Activated CD4-positive, alpha-beta T cell treated with anti-CD3 and anti-CD28 coated beads for 36 hours (primary cell): ENCODE results near the gene TMEM94. TPM values are rescaled to one million over a fixed set of nuclear protein-coding genes. Genes with fewer than 3 reads are reported as not detected.

Experiments
- ATAC-seq: fragments of 200-7000 bp; cut with Tn5 transposase; one replicate; pipeline ENCODE4 v1.10.0; 2021; ENCODE audit warnings: mild to moderate bottlenecking, moderate library complexity
- CTCF ChIA-PET: fragments of 350-600 bp; sonication (Branson Sonifier 250); formaldehyde crosslinking; loops from one replicate; lab custom pipeline; 2021; ENCODE audit warnings: antibody characterized with exemption; lab: Charles Lee
- POLR2A ChIA-PET: fragments of 350-600 bp; sonication (Branson Sonifier 250); formaldehyde crosslinking; loops from one replicate; lab custom pipeline; 2021; ENCODE audit warnings: antibody characterized with exemption, inconsistent platforms; lab: Charles Lee
- DNase-seq: peaks from one replicate; pipeline ENCODE4 v3.0.0-alpha.2; 2020
- H3K27ac Mint-ChIP-seq: one replicate; pipeline ENCODE4 v1.8.0; 2021; ENCODE audit warnings: mixed read lengths
- H3K27me3 Mint-ChIP-seq: one replicate; pipeline ENCODE4 v1.8.0; 2021; ENCODE audit warnings: mixed read lengths
- H3K36me3 Mint-ChIP-seq: one replicate; pipeline ENCODE4 v1.8.0; 2021; ENCODE audit warnings: low read depth, mixed read lengths
- H3K4me1 Mint-ChIP-seq: one replicate; pipeline ENCODE4 v1.8.0; 2021; ENCODE audit warnings: mixed read lengths
- H3K4me3 Mint-ChIP-seq: one replicate; pipeline ENCODE4 v1.8.0; 2021; ENCODE audit warnings: mild to moderate bottlenecking, moderate library complexity, mixed read lengths
- H3K9me3 Mint-ChIP-seq: one replicate; pipeline ENCODE4 v1.8.0; 2021; ENCODE audit warnings: low read depth, mixed read lengths
- intact Hi-C, 2 experiments: fragments of 100-400 bp; cut with DNase I in 1 of 2; cut with micrococcal nuclease in 1 of 2; formaldehyde crosslinking; loops; one replicate each; pipeline versions ENCODE4 v1.14.2 to v1.15.1; 2022 to 2024; cut with DNase I, micrococcal nuclease
- total RNA-seq, 2 experiments: library from RNA; stranded (reverse); gene quantifications; one replicate each; pipeline ENCODE4 v1.2.3, GENCODE V29; 2021

TMEM94 gene
- total RNA-seq, 2 experiments from 2014 or later: 51.4 to 62.5 TPM

DNA sequence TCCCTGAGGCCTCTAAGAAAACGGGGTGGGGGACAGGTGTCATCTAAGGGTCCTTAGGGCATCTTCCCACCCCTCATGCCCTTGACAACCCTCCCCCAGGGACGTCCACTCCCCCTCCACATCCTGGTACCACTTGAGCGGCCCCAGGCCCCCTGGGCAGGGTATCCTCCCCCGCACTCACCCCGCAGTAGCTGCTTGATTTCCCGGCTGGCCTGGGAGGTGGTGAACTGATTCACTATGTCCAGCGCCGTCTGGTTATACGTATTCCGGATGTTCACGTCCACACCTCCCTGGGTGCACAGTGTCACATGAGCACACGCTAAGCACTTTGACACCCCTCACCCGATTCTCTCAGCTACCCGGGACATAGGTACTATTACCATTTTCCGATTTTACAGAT, 49.2 kb downstream of the TMEM94 start:
- ChIA-PET POLR2A (no interaction called here), CTCF (no interaction called here)
- no peak overlapping the region for H3K4me3 Mint-ChIP-seq

GRCh38 chr17:75506134-75506533, 49.7 kb downstream of the TMEM94 start:
- DNase-seq (no peak), ATAC-seq (no peak)
- no peaks in the 10 kb centered on the region for H3K9me3 Mint-ChIP-seq
- no peaks in the 10 kb centered on the region for H3K4me1 Mint-ChIP-seq
- H3K4me3 Mint-ChIP-seq: no peak overlapping the region
- ChIA-PET POLR2A (no interaction called here), CTCF (no interaction called here)
- no peaks in the 10 kb centered on the region for H3K27me3 Mint-ChIP-seq
- intact Hi-C loops: no loop called here
- no peaks in the 10 kb centered on the region for H3K36me3 Mint-ChIP-seq
- H3K27ac Mint-ChIP-seq: no peak overlapping the region

More for the DNA sequence above, 49.2 kb downstream of the TMEM94 start:
- ATAC-seq (no peak), DNase-seq (no peak)
- no peaks in the 10 kb centered on the region for H3K9me3 Mint-ChIP-seq
- intact Hi-C loops: no loop called here
- no peaks in the 10 kb centered on the region for H3K27me3 Mint-ChIP-seq
- H3K36me3 Mint-ChIP-seq: no peaks in the 10 kb centered on the region
- H3K27ac Mint-ChIP-seq: no peak overlapping the region
- no peaks in the 10 kb centered on the region for H3K4me1 Mint-ChIP-seq

- H3K4me1 Mint-ChIP-seq: no peaks in the 10 kb centered on the region
- no peak overlapping the region for H3K4me3 Mint-ChIP-seq
- H3K27ac Mint-ChIP-seq: no peak overlapping the region
- no peaks in the 10 kb centered on the region for H3K9me3 Mint-ChIP-seq
- DNase-seq (no peak), ATAC-seq (no peak)
- intact Hi-C loops: no loop called here
- ChIA-PET POLR2A (no interaction called here), CTCF (interaction anchor here (0.5 kb wide), 1 partner anchor 434 kb away, joined by 3 read pairs; no protein-coding TSS in a partner anchor)
- no peaks in the 10 kb centered on the region for H3K27me3 Mint-ChIP-seq
- no peaks in the 10 kb centered on the region for H3K36me3 Mint-ChIP-seq
Observed at GRCh38 chr17:75506888-75507287, 50.5 kb downstream of the TMEM94 start.

DNA sequence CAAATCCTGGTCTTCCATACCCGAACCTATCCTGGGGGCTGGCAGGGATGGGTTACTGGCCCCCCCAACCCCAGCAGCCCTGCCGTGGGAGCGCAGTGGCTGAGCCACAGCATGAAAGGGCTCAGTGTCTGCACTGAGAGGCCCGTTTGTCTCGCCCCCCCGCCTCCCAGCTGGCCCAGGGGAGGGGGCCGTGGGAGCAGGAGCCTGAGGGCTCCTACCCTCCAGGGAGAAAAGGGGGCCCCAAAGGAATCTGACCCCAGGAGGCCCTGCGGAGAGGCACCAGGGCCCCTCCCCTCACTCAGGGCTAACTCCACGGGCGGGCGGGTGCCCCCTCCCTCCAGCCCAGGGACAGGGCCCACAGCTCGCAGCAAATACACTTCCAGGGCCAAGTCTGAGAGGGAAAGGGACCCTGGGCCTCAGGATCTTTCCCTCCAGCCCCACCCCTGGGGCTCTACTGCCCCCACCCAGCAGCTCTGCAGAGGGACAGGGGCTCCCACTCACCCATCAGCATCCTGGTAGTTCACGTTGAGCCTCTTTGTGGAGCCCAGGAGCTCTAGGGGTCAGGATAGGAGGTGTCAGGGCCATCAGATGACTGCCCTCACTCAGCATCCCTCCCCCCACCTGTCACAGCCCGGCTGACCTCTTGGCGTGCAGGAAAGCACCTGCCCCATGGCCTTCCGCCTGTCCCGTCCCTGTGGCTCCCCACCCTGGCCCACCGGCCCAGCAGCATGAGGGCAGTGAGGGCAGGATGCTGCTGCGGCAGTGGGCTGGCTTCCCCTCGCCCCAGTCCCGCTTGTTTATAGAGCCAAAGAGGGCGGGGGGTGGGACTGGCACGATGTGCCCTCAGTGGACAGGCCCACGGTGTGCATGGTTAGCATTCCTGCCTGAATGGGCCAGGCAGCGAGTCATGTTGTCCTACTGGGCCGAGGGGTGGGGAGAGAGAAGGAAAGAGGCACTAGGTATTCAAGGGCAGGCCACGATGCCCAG, 51.6 kb downstream of the TMEM94 start:
- intact Hi-C loops: no loop called here
- H3K27me3 Mint-ChIP-seq: no peaks in the 10 kb centered on the region
- H3K4me3 Mint-ChIP-seq: no peak overlapping the region
- H3K27ac Mint-ChIP-seq: no peak overlapping the region
- H3K4me1 Mint-ChIP-seq: no peaks in the 10 kb centered on the region
- ATAC-seq (no peak), DNase-seq (no peak)
- ChIA-PET CTCF (interaction anchor here (0.8 kb wide), 1 partner anchor 361 kb away, joined by 3 read pairs; no protein-coding TSS in a partner anchor), POLR2A (interaction anchor here (0.8 kb wide), 1 partner anchor 245 kb away, joined by 3 read pairs; no protein-coding TSS in a partner anchor)
- H3K36me3 Mint-ChIP-seq: no peaks in the 10 kb centered on the region
- no peaks in the 10 kb centered on the region for H3K9me3 Mint-ChIP-seq

DNA sequence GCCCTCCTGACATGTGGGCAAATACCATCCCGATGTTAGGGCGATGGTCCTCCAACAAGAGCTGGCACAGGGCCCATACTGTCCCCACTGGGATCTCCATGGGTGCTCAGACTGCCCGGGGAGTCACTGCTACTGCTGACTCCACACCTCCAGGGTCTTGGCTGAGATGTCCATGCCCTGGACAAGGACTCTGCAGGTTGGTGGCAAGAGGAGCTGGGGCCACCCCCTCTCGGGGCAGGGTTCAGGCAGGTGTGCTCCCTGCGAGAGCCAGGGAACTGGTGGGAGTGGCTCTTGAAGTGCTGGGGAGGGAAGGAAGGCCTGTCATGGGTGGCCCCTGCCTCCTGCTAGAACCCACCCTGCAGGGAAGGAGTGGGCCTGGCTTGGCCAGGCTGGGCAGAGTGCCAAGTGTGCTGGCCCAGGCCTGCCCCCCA, 52.5 kb downstream of the TMEM94 start:
- H3K36me3 Mint-ChIP-seq: no peaks in the 10 kb centered on the region
- H3K27me3 Mint-ChIP-seq: peaks cover under 1% of the 10 kb centered on the region
- CTCF ChIA-PET: interaction anchor here (0.5 to 0.8 kb wide), 3 partner anchors 97 to 446 kb away, joined by 3 read pairs; no protein-coding TSS in a partner anchor
- ATAC-seq (no peak), DNase-seq (no peak)
- H3K27ac Mint-ChIP-seq: no peak overlapping the region
- H3K9me3 Mint-ChIP-seq: no peaks in the 10 kb centered on the region
- POLR2A ChIA-PET: interaction anchor here (0.8 kb wide), 1 partner anchor 246 kb away, joined by 3 read pairs; no protein-coding TSS in a partner anchor
- no peak overlapping the region for H3K4me3 Mint-ChIP-seq
- H3K4me1 Mint-ChIP-seq: no peaks in the 10 kb centered on the region
- intact Hi-C loops: no loop called here

- ChIA-PET POLR2A (no interaction called here), CTCF (interaction anchor here (0.5 to 0.7 kb wide), 3 partner anchors 22 to 447 kb away, joined by 3 read pairs; no protein-coding TSS in a partner anchor)
- no peak for DNase-seq
- H3K36me3 Mint-ChIP-seq: no peaks in the 10 kb centered on the region
- H3K9me3 Mint-ChIP-seq: no peaks in the 10 kb centered on the region
- intact Hi-C loops: loop anchor here in 1 of 2 experiments (10.0 kb wide), 1 partner anchor 245 kb away; the partner anchor contains the start of genes GGA3 and MRPS7
- H3K4me3 Mint-ChIP-seq: no peak overlapping the region
- no peak overlapping the region for H3K27ac Mint-ChIP-seq
- peaks cover 3% of the 10 kb centered on the region for H3K27me3 Mint-ChIP-seq
- no peaks in the 10 kb centered on the region for H3K4me1 Mint-ChIP-seq
- ATAC-seq: no peak
Observed at GRCh38 chr17:75509528-75510258, 53.3 kb downstream of the TMEM94 start.

DNA sequence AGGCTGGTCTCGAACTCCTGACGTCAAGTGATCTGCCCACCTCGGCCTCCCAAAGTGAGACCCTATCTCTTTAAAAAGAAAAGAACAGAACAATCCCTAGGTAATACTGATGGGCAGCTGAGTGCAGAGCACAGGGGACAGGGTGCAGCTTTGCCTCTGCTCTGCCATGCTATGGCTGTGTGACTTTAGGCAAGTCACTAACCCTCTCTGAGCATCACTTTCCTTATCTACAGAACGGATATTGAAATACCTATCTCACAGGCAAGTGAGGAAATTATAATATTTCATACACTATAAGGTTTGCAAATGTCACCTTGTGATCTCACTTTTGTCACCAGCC, 54.8 kb downstream of the TMEM94 start:
- Mint-ChIP-seq H3K27ac (no peak overlapping the region), H3K36me3 (no peaks in the 10 kb centered on the region), H3K9me3 (no peaks in the 10 kb centered on the region), H3K4me3 (no peak overlapping the region), H3K27me3 (peaks cover 3% of the 10 kb centered on the region), H3K4me1 (no peaks in the 10 kb centered on the region)
- DNase-seq (no peak), ATAC-seq (no peak)
- ChIA-PET POLR2A (no interaction called here), CTCF (interaction anchor here (0.6 kb wide), 1 partner anchor 138 kb away, joined by 3 read pairs; no protein-coding TSS in a partner anchor)
- intact Hi-C loops: loop anchor here in 1 of 2 experiments (10.0 kb wide), 1 partner anchor 246 kb away; the partner anchor contains the start of genes GGA3 and MRPS7

DNA sequence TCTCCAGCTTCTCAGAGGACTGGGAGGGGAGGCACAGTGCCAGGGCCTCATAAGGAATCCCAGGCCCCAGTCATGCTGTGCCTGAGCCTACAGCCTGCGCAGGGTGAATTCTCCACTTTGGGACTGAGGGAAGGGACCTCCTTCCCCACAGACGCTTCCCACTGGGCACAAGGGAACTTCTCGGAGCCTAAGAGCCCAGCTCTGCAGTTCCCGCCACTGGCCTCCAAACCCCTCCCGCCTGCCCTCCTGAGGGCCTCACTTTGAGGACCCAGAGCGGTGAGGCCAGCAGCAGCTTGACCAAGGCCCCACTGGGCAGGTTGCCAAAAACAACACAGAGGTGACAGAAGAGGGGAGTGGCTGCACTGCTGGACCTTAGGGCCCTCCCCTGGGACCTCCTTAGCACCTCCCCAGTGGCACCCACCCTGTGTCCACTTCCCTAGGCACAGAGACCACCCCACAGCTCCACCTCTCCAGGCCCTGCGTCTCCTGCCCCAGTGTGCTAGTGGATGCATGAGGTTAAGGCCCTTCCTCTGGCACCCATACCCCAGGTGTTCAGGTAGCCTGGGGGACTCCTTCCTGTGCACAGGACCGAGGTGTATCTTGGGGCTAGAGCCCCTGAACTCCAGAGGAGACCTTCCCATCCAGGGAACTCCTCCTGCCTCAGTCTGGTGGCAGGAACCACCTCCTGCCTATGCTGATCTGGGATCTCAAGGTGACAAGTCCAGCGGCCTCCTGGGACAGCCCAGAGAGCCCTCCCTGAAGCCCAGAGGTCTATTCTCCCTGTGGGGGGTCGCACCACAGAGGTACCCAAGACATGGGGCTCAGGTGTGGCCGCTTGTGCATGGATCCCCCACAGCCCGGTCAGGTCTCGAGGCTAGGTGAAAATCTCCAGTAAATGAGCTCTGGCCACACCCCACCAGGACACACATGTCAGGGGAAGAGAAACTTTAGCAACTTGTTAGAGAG, 55.5 kb downstream of the TMEM94 start:
- no peaks in the 10 kb centered on the region for H3K4me1 Mint-ChIP-seq
- POLR2A ChIA-PET: no interaction called here
- peaks cover 3% of the 10 kb centered on the region for H3K27me3 Mint-ChIP-seq
- ATAC-seq (no peak), DNase-seq (no peak)
- intact Hi-C loops: loop anchor here in 1 of 2 experiments (10.0 kb wide), 1 partner anchor 247 kb away; the partner anchor contains the start of genes GGA3 and MRPS7
- no peak overlapping the region for H3K27ac Mint-ChIP-seq
- CTCF ChIA-PET: interaction anchor here (0.7 kb wide), 1 partner anchor 209 kb away, joined by 3 read pairs; no protein-coding TSS in a partner anchor
- no peak overlapping the region for H3K4me3 Mint-ChIP-seq
- no peaks in the 10 kb centered on the region for H3K36me3 Mint-ChIP-seq
- no peaks in the 10 kb centered on the region for H3K9me3 Mint-ChIP-seq

- ATAC-seq (no peak), DNase-seq (no peak)
- Mint-ChIP-seq H3K4me1 (peaks cover 9% of the 10 kb centered on the region), H3K9me3 (no peaks in the 10 kb centered on the region), H3K27me3 (peaks cover 3% of the 10 kb centered on the region), H3K27ac (no peak overlapping the region), H3K36me3 (peaks cover 7% of the 10 kb centered on the region), H3K4me3 (no peak overlapping the region)
- intact Hi-C loops: loop anchor here in 1 of 2 experiments (10.0 kb wide), 1 partner anchor 248 kb away; the partner anchor contains the start of genes GGA3 and MRPS7
- CTCF ChIA-PET: interaction anchor here (0.7 to 1.2 kb wide), 3 partner anchors 14 to 208 kb away, joined by 3 to 5 read pairs (median 4); no protein-coding TSS in a partner anchor
- POLR2A ChIA-PET: interaction anchor here (0.6 kb wide), 1 partner anchor 263 kb away, joined by 3 read pairs; no protein-coding TSS in a partner anchor
Observed at GRCh38 chr17:75512926-75513640, 56.6 kb downstream of the TMEM94 start.
